DND-41 (cell line): ENCODE data around the gene CHMP1A.

Source experiments
- ATAC-seq: fragments of 200-7000 bp; cut with Tn5 transposase; 3 replicates; pipeline ENCODE4 v1.9.1; 2021; ENCODE audit warnings: low read depth; ENCODE audit not compliant: insufficient read depth
- DNase-seq: peaks from one replicate; pipeline ENCODE4 v3.0.0-alpha.2; 2020
- H2AFZ ChIP-seq: 2 replicates; pipeline ENCODE4 v1.6.0; 2012; ENCODE audit warnings: low read depth, low read length
- H3K27ac ChIP-seq: 2 replicates; pipeline ENCODE4 v1.5.1; 2012; ENCODE audit warnings: low read length, inconsistent platforms
- H3K27me3 ChIP-seq: fragments of 200-600 bp; sonication (generic); 2 replicates; pipeline ENCODE4 v1.6.0; 2012; ENCODE audit warnings: low read length, mild to moderate bottlenecking, inconsistent platforms; ENCODE audit not compliant: insufficient read depth, poor library complexity
- H3K36me3 ChIP-seq: 2 replicates; pipeline ENCODE4 v1.5.1; 2012; ENCODE audit warnings: low read length, inconsistent platforms; ENCODE audit not compliant: insufficient read depth
- H3K4me1 ChIP-seq: 2 replicates; pipeline ENCODE4 v1.5.1; 2012; ENCODE audit warnings: mild to moderate bottlenecking, low read length; ENCODE audit not compliant: insufficient read depth
- H3K4me2 ChIP-seq: 2 replicates; pipeline ENCODE4 v1.6.0; 2012; ENCODE audit warnings: mild to moderate bottlenecking, moderate library complexity, low read length, inconsistent platforms; ENCODE audit not compliant: insufficient read depth
- H3K4me3 ChIP-seq, 2 experiments: fragments of 200-600 bp in 1 of 2; shearing (Covaris generic) in 1 of 2; 2 replicates each; pipeline ENCODE4 v1.5.1; 2012 to 2016; ENCODE audit warnings: inconsistent platforms in 2 of 2, low read length in 2 of 2, mild to moderate bottlenecking in 2 of 2, low read depth in 1 of 2, moderate library complexity in 1 of 2
- H3K79me2 ChIP-seq: 2 replicates; pipeline ENCODE4 v1.6.0; 2012; ENCODE audit warnings: low read length, inconsistent platforms; ENCODE audit not compliant: insufficient read depth
- H3K9ac ChIP-seq: 2 replicates; pipeline ENCODE4 v1.6.0; 2012; ENCODE audit warnings: low read depth, mild to moderate bottlenecking, inconsistent platforms, low read length, moderate library complexity
- H3K9me3 ChIP-seq: 2 replicates; pipeline ENCODE4 v1.5.1; 2012; ENCODE audit warnings: low read length, moderate library complexity, mild to moderate bottlenecking, inconsistent platforms; ENCODE audit not compliant: insufficient read depth, severe bottlenecking
- H4K20me1 ChIP-seq: 2 replicates; pipeline ENCODE4 v1.6.0; 2012; ENCODE audit warnings: low read length; ENCODE audit not compliant: insufficient read depth
- CTCF ChIP-seq: IDR thresholded peaks from 2 replicates; pipeline ENCODE4 v1.5.1; 2012; ENCODE audit warnings: borderline replicate concordance, low read length, moderate library complexity, mild to moderate bottlenecking; ENCODE audit not compliant: poor library complexity, severe bottlenecking; ENCODE audit errors: extremely low read depth
- EZH2 ChIP-seq: IDR thresholded peaks from 3 replicates; pipeline ENCODE4 v1.6.1; 2012; ENCODE audit warnings: borderline replicate concordance, low read depth, mild to moderate bottlenecking, moderate library complexity, low read length, inconsistent platforms; ENCODE audit not compliant: severe bottlenecking

Gene CHMP1A

DNA sequence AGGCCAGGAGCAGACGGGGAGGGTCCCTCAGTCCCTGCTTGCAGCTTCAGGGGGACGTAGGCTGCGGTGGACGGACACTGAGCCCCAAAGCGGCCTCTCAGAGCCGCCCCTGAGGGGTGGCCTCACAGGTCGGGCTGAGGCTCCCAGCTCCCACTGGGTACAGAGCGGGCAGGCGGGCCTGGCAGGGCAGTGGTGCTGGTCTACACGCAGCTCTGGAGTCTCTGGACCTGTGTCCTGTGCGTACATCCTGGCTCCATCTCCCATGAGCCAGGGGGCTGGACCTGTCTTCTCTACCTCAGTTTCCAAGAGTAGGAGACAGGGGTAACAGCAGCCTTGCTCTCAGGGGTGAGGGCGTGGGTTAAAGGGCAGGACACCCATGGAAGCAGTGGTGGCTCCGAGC lies 42.3 kb downstream of the CHMP1A start:
- H3K4me1 ChIP-seq = peaks cover 11% of the 10 kb centered on the region
- ATAC-seq = no peak
- no peak overlapping the region for H3K4me2 ChIP-seq

GRCh38 chr16:89613954-89614459 lies 43.5 kb downstream of the CHMP1A start:
- Histone ChIP-seq H2AFZ (no peak overlapping the region), H3K9ac (no peak overlapping the region), H3K36me3 (no peaks in the 10 kb centered on the region), H3K4me3 (no peak overlapping the region), H3K27ac (peak overlapping the region; percentile 59), H3K9me3 (no peaks in the 10 kb centered on the region), H3K79me2 (no peaks in the 10 kb centered on the region), H4K20me1 (no peaks in the 10 kb centered on the region), H3K4me2 (no peak overlapping the region), H3K4me1 (peaks cover 23% of the 10 kb centered on the region), H3K27me3 (no peaks in the 10 kb centered on the region)
- DNase-seq (no peak), ATAC-seq (no peak)
- TF ChIP-seq CTCF = no peak

More for the DNA sequence above, 42.3 kb downstream of the CHMP1A start:
- Histone ChIP-seq H2AFZ (no peak overlapping the region), H3K36me3 (no peaks in the 10 kb centered on the region), H3K4me3 (no peak overlapping the region), H3K27ac (peak overlapping the region; percentile 44), H4K20me1 (no peaks in the 10 kb centered on the region), H3K9me3 (no peaks in the 10 kb centered on the region), H3K27me3 (no peaks in the 10 kb centered on the region), H3K79me2 (no peaks in the 10 kb centered on the region), H3K9ac (no peak overlapping the region)
- TF ChIP-seq EZH2 (no peak), CTCF (no peak)
- DNase-seq = no peak

GRCh38 chr16:89613231-89613953 lies 44.1 kb downstream of the CHMP1A start, which contains the start of gene DPEP1:
TSS of gene DPEP1 (plus strand) at chr16:89613642. CDS start at chr16:89630411, 16,769 bp downstream.
- peak; percentile 48 for ATAC-seq
- no peak within 1 kb of the TSS for H2AFZ ChIP-seq
- peak within 1 kb of the TSS; percentile 59 for H3K27ac ChIP-seq
- H3K4me1 ChIP-seq = peaks cover 29% of the 10 kb centered on the region
- no peaks in the 10 kb centered on the region for H3K36me3 ChIP-seq
- H3K79me2 ChIP-seq = no peaks in the 10 kb centered on the region
- no peaks in the 10 kb centered on the region for H4K20me1 ChIP-seq
- TF ChIP-seq CTCF = no peak
- DNase-seq = peak; percentile 41
- H3K9me3 ChIP-seq = no peaks in the 10 kb centered on the region
- peak within 1 kb of the TSS; percentile 5; the same call in 1 of the 2 replicates for H3K9ac ChIP-seq
- H3K27me3 ChIP-seq = no peaks in the 10 kb centered on the region
- H3K4me3 ChIP-seq = no peak within 1 kb of the TSS
- no peak within 1 kb of the TSS for H3K4me2 ChIP-seq
